GM19328 (cell line): ENCODE data around the gene NXNL2.

Experiments
- ATAC-seq: cut with Tn5 transposase; IDR thresholded peaks from one replicate; pipeline ENCODE4 v1.9.1; 2021; ENCODE audit warnings: mild to moderate bottlenecking, moderate library complexity; ENCODE audit not compliant: unreplicated experiment

Gene NXNL2

DNA sequence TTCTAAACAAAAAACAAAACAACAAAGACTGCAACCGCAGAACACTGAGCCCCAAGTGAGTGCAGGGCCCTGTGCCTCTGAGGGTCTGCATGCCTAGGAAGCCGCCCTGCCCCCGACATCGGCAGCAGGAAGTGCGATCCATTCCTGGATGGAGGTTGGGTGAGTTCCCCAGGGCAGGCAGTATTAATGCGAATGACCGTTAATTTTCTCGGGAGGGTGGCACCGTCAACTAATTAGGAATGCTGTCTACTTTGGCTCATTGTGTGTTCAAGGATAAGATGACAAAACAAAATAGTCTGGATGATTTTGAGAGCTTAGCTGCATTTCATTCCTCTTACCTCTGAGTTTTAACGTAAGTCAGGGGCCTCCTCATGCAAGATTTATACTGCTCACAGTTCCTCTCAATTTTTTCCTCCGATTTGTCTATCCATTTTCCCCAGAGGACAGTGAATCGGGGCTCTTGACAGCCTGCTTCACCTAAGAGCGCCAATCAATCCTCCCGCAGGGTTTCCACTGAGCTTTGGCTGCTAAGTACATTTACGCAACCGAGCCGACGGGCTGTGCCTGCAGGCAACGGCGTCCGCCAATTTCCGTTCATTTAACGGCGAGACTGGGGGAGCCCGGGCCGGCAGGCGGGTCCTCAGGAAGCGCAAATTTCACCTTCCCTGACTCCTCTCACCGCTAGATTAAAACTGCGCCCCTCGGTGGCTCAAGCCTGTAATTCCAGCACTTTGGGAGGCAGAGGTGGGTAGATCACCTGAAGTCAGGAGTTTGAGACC lies 2.9 kb upstream of the NXNL2 start:
- ATAC-seq: no peak

DNA sequence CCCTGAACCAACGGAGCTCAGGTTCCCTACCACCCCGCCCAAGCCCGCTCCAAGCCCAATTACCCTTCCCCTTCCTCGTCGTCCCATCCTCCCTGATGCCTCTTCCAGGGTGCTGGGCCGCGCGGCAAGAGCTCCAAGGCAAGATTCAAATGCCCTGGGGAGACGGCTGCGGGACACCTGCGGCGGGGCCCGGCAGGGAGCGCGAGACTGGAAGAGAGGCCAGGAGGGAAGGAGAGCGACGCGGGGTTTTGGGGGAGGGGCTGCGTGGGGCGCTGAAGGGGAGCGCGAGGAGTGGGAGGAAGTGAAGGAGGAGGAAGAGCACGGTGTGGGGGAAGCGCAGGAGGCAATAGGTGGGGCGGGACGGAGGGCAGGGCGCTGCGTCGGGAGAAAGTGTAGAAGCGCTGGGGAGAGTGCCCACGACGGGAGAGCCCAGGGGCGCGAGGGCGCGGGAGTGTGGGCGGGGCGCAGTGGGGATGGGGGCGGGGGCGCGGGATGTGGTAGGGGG lies 975 bp upstream of the NXNL2 start:
- ATAC-seq: no peak

DNA sequence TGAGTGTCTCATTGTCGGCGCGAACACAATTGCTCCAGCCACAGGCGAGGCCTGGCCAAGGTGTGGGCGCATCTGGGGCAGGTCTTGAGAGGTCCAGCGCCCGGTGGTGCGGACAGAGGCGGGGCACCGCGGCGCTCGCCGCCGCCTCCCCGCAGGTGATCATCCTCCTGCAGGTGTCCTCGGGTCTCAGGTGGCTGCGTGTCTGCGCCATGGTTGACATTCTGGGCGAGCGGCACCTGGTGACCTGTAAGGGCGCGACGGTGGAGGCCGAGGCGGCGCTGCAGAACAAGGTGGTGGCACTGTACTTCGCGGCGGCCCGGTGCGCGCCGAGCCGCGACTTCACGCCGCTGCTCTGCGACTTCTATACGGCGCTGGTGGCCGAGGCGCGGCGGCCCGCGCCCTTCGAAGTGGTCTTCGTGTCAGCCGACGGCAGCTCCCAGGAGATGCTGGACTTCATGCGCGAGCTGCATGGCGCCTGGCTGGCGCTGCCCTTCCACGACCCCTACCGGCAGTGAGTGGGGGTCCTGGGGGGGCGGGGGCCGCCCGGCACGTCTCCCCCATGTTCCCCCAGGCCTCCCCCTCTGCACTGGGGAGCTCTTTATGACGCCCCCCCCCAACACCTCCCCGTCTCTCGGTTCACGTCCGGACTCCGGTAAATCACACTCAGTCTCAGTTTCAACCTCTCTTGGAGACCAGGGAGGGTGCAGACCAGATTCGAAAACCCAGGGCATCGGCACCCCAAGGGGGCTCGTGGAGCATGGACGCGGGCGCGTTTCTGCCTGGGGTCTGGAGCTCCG lies 446 bp downstream of the NXNL2 start:
- no peak for ATAC-seq

DNA sequence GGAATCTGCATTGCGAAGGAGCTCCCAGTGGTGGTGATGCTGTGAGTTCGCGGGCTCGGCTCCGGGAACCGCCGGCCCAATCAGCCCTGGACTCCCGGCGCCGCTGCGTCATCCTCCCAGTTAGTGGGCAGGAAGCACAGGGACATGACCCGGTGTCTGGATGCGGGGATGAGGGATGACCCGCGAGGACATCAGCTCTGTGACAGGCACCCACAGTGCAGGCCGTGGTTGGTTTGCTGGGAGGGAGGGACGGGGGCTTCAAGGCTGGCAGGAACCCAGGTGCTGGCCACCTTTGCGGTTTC lies 996 bp downstream of the NXNL2 start:
- ATAC-seq: no peak

DNA sequence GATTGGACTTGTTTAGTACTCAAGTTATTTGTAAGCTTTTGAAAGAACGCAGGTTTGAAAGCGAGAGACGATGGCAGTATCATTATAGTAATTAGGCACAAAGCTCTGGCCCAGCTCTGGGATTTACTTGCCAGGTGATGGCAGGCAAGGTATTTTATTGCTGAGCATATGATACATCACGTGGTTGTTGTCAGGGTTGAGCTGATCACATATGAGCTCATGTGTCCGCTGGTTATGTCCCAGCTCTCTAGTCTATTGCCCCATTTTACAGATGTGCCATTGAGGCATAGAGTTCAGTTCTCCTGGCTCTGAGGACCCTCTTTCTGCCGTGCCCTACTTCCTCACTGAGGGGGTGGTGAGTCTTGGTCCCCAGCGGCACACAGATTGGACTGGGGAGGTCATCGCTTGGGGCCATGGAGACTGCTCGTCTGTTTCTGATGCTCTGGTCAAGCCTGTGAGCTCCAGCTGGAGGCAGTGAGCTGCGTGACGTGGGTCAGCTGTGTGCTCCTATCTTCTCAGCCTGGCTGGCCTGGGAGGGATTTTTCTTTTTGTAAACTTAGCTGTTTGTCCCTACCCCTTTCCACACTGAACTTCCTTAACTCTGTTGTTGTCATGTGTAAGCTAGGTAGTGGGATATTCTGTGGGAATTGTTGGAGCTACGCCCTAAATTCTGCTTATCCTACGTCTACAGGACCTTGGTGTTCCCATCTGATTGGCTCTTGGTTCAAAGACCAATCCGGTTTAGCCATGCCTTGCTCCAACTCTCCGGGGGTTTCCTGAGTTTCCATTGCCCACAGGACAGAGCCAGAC lies 2.2 kb downstream of the NXNL2 start:
- ATAC-seq: no peak

DNA sequence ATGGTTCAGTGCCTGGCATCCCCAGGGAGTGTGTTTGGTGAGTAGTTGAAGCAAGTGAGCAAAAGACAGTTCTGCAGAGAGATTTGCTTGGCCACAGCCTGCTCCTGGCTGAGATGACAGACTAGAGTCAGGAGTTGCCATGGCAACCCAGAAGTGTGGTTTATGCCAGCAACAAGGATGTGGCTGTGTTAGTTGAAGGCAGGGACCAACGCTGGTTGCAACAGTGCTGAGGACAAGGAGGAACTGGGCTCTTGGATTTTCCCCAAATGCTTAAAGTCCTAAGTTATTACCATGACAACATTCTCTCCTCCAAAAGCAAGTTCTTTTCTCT lies 2.7 kb downstream of the NXNL2 start:
- ATAC-seq: no peak

DNA sequence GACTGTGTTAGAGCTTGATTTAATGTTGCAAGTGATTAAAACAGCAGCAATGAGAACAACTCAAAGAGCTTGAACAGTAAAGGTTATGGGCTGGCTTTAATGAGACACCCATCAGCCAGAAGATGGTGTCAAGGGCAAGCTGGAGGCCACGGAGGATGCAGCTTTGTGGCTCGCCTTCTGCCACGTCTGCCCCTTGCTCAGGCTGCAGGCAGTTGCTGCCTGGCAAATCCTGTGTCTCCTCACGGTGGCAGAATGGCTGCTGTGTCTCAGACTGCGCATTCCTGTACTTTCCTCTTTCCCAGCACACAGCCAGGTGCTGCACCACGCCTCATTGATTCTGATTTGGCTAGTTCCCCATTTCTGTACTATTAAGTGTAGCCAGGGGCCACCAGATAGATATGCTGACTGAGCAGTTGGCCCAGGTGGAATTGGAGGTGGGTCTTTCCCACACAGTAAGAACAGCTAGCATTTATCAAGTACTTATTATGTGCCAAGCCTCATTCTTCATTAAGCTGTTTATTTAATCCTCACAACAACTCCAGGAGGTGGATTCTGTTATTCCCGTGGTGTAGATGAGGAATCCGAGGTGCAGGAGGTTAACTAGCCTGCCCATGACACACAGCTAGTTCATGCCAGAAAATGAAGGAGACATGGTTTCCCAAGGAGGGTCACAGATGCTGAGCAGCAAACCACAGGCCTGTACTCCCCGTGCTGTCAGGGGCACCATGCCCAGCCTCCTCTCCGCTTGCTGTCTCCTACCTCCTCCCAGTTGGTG lies 3.5 kb downstream of the NXNL2 start:
- ATAC-seq: no peak

DNA sequence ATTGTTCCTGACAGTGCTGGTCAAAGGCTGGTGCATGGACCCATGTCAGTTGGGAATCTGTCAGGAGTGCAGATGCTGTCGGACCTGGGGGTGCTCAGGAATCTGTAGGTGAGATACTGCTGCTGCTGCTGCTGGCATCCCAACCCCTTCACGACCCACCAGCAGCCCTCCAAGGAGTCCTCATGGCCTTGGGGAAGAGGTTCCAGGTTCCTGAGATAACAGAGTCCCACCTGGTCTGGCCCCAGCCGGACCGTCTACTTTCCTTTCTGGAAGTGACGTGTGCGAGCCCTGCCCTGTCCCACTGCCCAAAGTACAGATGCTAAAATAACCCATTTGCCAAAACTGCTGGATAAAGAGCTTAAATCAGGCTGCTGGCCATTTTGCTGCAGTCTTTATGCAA lies 4.3 kb downstream of the NXNL2 start:
- ATAC-seq: no peak

DNA sequence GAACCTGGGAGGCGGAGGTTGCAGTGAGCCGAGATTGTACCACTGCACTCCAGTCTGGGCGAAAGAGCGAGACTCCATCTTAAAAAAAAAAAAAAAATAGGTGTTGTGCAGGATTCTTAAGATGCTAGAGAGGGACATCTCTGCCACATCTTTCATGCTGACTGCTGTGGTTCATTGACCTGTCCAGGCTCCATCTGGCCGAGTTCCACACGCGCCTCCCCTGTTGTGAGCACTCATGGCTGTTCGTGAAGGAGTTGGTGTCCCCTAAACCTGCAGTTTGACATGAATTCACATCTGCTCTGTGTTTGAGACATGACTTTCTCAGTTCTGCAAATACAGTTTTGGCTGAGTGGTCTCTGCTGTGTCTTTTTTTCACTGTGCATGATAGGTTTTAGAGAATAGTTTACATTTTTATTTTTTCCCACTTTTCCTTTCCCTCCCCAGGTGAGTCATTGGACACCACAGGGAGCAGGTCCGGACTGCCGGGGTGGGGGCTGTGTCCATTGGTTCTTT lies 5.3 kb downstream of the NXNL2 start:
- no peak for ATAC-seq

DNA sequence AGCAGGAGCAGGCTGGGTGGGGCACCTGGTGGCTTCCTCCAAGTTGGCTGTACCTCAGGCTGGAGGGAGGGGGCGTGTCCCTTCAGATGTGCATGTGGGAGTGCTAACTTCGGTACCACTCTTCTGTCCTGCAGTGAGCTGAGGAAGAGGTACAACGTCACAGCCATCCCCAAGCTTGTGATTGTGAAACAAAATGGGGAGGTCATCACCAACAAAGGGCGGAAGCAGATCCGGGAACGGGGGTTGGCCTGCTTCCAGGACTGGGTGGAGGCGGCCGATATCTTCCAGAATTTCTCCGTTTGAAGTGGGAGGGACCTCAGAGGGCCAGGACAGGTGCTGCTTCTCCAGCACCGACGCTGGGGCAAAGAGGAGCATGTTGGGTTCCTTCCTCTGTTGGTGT lies 9.3 kb downstream of the NXNL2 start:
- no peak for ATAC-seq

DNA sequence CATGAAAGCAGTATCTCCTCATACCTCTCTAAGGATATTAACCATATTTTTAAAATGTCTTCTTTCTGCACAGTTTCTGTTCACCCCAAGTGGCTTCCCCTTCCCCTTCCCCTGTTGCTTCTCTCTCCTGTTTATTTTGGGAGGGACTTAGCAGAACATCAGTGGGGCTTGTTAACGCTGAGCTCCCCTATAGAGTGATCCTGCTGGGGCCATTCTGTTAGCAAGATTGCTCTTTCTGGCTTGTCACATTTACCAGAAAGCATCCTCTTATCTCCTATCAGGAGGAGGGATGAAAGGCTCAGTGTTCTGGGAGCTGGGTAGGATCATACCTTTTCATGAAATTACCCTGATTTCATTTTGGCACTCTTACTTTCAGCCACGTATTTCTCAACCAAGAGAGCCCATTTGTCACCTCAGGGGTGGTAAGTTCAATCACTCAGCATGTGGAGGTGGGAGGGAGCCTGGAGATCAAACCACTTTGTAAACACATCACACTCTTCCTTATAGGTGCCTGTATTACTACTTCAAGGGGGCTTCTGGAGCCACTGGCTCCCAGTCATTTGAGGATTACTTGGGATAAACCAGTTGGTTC lies 16.7 kb downstream of the NXNL2 start:
- no peak for ATAC-seq

DNA sequence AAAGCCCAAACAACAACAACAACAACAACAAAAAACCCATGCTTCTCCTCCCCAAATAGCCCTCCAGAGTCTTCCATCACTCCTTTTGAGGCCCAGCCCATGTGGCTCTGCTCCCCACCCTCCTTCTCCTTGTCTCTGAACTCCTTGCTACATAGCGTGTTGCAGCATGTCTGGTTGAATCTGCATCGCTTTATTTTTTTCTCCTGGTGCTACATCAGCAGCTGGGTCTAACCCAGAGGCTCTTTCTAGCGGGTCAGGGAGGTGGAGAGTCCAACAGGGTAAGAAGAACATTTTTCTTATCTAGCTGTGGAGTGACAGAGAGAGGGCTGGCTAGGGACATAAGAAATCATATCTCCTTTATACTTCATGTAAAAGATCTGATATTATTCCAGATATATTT lies 18.4 kb downstream of the NXNL2 start:
- no peak for ATAC-seq

DNA sequence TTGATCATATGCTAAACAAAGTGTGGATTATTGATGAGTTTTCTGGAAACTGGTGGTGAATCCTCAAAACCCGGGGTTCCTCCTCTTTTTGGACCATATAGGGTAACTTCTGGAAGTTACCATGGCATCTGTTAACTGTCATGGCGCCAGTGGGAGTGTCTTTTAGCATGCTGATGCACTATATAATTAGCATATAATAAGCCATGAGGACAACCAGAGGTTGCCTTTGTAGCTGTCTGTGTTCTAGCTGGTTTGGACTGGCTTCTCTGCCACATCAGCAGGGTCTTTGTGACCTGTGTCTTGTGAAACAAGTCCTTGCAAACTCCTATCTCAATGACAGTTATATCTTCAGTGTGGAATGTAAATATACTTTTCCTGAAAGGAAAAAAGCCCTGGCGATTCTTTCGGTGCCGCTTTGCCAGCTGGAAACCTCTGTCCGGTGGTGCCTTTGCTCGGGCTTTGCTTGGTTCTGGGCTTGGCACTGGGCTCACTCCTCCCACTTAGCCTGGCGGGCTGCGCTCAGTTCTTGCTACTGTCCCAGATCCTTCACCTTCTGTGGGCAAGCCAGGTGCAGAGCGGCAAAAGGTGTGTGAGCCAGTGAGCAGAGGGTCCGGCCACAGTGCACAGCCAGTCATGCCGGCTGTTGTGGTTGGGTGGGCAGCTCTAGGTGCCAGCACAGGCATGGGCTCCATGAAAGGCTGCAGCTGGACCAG lies 20.4 kb downstream of the NXNL2 start:
- no peak for ATAC-seq

DNA sequence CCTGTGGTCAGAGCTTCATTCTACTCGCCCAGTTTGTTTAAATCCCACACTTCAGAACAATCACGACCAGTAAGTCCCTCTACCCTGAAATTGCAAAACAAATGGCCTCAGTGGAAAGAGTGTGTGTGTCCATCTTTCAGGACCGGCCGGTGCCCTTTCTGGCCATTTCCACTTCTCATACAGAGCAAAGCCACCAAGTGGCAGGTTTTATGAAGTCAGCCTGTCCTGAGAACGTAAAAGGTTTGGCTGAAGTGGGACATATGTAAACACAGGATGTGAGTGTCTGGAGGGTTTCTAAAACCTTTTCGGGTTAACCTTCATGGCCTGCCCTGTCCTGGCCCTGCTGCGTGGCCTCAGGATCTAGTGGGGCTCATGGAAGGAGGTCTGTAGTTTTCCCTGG lies 24.7 kb downstream of the NXNL2 start:
- no peak for ATAC-seq

DNA sequence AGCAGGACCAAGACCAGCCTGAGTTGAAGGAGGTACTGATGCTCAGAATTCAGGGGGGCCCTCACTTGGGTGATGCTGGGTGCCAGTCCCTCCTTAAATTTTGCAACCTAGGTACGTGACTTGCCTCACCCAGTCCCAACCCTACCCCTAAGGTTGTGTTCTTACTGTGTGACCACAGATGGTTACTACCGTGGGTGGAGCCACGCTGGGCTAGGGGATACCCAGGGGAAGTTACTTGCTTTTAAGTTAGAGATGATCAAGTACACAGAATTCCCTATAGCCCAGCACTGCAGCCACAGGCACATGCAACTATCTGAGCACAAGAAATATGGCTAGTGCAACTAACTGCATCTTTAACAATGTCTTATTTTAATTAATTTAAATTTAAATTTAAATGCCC lies 32.9 kb downstream of the NXNL2 start:
- no peak for ATAC-seq

DNA sequence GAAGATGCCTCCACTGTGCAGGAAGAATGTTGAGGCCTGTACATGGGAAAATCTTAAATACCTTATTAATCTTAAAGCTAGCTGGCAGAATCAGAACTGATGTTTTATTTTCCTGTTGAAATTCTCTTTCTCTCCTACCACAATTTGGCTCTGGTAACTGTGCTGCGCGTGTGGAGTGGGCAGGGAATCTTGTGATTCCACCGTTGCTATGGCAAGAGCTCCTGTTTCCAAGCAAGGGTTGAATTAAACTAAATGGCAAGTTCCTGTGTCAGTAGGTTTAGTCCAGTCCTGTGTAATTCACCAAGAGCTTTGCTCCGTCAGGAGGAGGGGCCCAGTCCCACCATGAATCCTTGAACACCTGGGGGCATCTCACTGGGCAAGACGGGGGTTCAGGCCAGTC lies 36.4 kb downstream of the NXNL2 start:
- ATAC-seq: no peak

DNA sequence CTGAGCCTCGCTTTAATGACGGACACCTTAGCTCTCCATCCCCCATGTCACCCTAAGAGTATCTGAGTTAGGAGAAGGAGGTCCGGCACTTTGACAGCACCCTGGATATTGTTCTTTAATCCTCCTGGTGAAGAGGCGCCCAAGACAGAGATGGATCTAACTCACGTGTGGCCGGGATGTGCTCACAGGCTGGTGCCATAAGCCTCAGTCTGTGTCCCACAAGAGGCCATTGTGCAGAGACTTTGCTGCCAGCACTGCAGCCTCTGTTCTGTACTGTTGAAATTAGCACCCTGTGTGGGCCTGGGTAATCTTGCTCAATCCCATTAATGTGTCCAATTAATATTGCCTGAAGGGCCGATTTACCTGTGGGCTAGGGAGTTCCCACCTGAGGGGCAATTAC lies 37.7 kb downstream of the NXNL2 start:
- ATAC-seq: no peak

DNA sequence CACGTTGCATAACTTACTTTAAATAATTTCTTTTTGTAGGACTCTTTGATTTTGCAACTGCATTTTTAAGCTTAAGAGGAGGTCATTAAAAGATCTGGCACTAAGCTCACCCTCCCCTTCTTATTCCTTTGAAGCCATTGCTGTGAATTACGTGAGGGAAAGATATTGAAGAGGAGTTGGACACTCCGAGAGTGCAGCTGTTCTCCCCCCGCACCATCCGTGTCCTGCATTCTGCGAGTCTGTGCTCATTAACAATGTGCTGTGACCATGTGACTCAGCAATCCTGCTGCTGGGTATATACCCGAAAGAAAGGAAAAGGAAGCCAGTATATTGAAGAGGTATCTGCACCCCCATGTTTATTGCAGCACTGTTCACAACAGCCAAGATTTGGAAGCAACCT lies 40.0 kb downstream of the NXNL2 start:
- no peak for ATAC-seq

DNA sequence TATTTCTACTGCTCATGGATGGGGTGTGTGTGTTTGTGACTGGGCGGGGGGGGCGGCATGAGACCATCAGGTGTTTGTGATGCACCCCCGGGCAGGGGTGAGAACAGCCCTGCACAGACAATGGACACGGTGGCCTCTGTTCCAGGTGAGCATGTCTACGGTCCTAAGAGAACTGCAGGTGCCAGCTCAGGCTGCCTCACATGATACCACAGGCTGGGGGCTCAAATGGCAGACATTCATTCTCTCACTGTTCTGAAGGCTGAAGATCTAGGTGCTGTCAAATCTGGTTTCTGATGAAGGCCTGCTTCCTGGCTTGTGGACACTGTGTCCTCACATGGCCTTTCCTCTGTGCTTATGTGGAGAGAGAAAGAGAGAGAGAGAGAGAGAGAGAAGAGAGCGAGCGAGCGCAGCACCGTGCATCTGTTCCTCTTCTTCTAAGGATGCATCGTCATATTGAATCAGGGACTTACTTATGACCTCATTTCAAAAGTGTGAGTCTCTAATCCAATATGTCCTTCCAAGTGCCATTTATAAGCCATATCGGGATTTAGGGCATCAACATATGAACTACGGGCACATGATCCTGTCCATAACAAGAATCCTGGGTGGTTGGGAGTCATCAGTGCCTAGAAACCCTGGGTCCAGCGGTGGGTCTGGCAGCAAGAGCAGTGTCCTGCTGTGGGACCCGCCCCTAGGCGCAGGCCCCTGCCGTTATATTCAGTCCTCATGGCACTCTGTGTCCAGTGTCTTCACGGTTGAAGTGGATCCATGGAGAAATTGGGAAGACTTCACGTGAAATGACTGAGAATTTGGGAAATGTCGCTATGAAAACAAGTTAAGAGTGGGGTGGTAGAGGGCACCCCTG lies 42.5 kb downstream of the NXNL2 start:
- no peak for ATAC-seq
